Hepatocyte (in vitro differentiated cells): ENCODE measurements around the gene PLCL2.

Source experiments
- CTCF ChIP-seq: fragments of 200-600 bp; sonication (generic); IDR thresholded peaks from 2 replicates; pipeline ENCODE4 v1.5.1; 2016; ENCODE audit warnings: antibody characterized with exemption, mild to moderate bottlenecking; ENCODE audit not compliant: poor library complexity
- EZH2 ChIP-seq: fragments of 200-600 bp; sonication (generic); IDR thresholded peaks from 2 replicates; pipeline ENCODE4 v1.6.1; 2016; ENCODE audit warnings: antibody characterized with exemption, mild to moderate bottlenecking, borderline replicate concordance

- TF ChIP-seq EZH2 (no peak), CTCF (no peak)
Observed at GRCh38 chr3:17120115-17120514, 235.4 kb downstream of the PLCL2 start.
